ENCODE measurements around the gene ATCAY.
"Not testable (repeated sequence)": the region's sequence is repeated elsewhere in the genome, so short reads cannot be mapped to it uniquely, and the experiment has no call there.

Gene ATCAY

DNA sequence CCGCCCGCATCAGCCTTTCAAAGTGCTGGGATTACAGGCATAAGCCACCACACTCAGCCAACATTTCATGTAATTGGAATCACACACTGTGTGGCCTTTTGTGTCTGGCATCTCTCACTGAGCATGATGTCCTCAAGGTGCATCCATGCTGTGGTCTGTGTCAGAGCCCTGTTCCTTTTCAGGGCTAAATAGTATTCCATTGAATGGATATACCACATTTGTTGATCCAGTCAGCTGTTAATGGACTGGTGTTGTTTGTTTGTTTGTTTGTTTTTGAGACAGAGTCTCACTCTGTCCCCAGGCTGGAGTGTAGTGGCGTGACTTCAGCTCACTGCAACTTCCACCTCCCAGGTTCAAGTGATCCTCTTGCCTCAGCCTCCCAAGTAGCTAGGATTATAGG, 17.9 kb downstream of the ATCAY start:
- DNase-seq (ENCODE audit: low read depth in 2 of 3, low spot score in 2 of 3) = no peak

DNA sequence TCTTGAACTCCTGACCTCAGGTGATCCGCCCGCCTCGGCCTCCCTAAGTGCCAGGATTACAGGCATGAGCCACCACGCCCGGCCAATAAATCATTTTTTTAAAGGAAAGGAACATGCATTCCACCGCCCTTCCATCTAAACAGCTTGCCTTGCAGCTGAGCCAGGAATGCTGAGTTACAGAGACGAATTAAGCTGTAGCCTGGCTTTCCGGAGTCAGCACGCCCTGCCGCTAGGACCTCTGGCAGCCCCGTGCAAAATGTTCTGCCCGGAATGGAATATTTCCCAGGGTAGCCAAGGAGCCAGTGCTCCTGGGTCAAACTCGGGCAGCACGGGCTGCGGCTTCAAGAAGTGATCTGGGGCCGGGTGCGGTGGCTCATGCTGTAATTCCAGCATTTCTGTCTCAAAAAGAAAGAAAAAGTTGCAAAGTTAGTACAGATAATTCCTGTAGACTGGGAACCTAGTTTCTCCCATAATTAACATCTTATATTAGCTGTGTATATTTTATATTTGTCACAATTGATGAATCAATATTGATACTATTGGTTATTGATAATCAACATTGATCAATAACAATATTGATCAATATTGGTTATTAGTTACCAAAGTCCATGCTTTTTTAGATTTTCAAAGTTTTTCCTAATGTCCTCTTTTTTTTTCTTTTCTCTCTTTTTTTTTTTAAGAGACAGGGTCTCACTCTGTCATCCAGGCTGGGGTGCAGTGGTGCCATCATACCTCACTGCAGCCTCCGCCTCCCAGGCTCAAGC, 19.2 kb downstream of the ATCAY start:
- DNase-seq (ENCODE audit: low read depth in 2 of 3, low spot score in 2 of 3) = no peak

- DNase-seq (ENCODE audit: low read depth in 2 of 3, low spot score in 2 of 3) = no peak
These were observed 22.0 kb downstream of the ATCAY start for GRCh38 chr19:3902317-3902973.

GRCh38 chr19:3904233-3904632, 23.7 kb downstream of the ATCAY start:
- DNase-seq (ENCODE audit: low read depth in 2 of 3, low spot score in 2 of 3) = no peak

GRCh38 chr19:3907626-3908265, 27.3 kb downstream of the ATCAY start:
- DNase-seq (ENCODE audit: low read depth in 2 of 3, low spot score in 2 of 3) = no peak

DNA sequence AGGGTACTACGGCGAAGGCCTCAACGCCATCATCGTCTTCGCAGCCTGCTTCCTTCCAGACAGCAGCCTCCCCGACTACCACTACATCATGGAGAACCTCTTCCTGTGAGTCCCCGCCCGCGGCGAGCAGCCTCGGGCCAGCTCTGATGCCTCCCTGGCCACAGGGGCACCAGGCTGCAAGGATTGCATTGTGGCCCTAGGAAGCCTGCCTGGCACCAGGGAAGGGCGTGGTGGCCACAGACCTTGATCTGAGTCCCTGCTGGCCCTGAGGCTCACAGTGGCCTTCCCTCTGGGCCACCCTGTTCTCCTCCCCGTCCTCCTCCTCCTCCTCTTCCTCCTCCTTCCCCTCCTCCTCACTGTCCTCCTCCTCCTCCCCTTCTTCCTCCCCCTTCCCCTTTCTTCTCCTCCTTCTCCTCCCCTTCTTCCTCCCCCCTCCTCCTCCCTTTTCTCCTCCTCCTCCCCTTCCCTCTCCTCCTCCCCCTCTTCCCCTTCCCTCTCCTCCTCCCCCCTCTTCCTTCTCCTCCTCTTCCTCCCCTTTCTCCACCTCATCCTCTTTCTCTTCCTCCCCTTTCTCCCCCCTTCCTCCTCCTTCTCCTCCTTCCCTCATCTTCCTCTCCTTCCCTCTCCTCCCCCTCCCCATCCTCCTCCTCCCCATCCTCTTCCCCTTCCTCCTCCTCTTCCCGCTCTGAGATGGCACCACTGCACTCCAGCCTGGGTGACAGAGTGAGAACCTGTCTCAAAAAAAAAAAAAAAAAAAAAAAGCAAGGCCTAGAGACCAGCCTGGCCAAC, 28.0 kb downstream of the ATCAY start:
- no peak for DNase-seq (ENCODE audit: low read depth in 2 of 3, low spot score in 2 of 3)

DNA sequence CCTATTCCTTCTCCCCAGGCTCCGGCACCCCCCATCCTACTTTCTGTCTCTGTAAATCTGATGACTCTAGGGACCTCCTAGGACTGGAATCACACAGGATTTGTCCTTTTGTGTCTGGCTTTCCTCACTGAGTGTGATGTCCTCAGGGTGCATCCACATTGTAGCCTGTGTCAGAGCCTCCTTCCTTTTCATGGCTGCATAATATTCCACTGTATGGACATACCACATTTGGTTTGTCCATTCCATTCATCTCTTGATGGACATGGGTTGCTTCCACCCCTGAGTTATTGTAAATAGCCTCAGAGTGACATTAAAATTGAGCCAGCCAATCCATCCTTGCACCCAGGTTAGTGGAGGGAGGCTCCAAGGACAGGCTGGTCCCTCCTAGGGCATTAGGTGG, 29.6 kb downstream of the ATCAY start:
- no peak for DNase-seq (ENCODE audit: low read depth in 2 of 3, low spot score in 2 of 3)

DNA sequence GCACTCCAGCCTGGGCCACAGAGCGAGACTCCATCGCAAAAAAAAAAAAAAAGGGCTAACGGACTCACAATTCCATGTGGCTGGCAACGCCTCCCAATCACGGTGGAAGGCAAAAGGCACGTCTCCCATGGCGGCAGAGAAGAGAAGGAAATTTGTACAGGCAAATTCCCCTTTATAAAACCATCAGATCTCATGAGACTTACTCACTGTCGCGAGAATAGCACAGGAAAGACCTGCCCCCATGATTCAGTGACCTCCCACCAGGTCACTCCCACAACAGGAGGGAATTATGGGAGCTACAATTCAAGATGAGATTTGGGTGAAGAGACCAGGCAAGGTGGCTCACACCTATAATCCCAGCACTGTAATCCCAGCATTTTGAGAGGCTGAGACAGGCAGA, 33.7 kb downstream of the ATCAY start:
- DNase-seq (ENCODE audit: low read depth in 2 of 3, low spot score in 2 of 3) = no peak

GRCh38 chr19:3916033-3916432, 35.5 kb downstream of the ATCAY start:
- no peak for DNase-seq (ENCODE audit: low read depth in 2 of 3, low spot score in 2 of 3)

GRCh38 chr19:3919793-3920192, 39.3 kb downstream of the ATCAY start:
- DNase-seq (ENCODE audit: low read depth in 2 of 3, low spot score in 2 of 3) = no peak

DNA sequence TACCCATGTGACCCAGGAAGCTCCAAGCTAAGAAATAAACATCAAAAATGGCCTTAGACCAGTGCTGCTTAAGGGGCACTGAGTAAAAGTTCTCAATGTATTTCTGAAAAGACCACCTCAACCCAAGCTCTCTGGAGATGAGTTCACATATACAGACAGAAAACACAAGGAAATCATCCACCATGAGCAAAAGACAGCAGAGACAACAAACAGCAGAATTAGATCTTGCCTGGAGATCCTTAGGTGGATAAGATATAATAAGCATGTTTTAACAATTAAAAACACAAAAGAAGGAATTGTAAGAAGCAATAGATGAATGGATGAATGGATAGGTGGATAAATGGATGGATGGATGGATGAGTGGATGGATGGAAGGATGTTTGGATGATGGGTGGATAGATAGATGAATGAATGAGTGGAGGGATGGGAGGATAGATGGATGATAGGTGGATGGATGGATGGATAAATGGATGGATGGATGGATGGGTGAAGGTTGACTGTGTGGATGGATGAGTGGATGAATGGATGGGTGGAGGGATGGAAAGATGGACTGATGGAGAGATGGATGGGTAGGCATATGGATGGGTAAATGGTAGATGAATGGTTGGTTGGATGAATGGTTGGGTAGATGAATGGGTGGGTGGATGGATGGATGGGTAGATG, 42.7 kb downstream of the ATCAY start:
- DNase-seq (ENCODE audit: low read depth in 2 of 3, low spot score in 2 of 3) = no peak

DNA sequence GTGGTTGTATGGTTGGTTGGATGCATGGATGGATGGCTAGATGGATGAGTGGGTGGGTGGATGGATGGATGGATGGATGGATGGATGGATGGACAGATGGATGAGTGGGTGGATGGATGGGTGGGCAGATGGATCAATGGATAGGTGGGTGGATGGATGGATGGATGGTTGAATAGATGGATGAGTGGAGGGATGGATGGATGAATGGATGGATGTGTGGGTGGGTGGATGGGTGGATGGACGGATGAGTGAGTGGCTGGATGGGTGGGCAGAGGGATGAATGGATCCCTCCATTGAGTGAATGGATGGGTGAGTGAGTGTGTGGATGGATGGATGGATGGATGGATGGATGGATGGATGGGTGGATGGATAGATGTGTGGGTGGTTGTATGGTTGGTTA, 43.4 kb downstream of the ATCAY start:
- DNase-seq (ENCODE audit: low read depth in 2 of 3, low spot score in 2 of 3) = no peak

GRCh38 chr19:3931041-3931440, 50.6 kb downstream of the ATCAY start:
- no peak for DNase-seq (ENCODE audit: low read depth in 2 of 3, low spot score in 2 of 3)

DNA sequence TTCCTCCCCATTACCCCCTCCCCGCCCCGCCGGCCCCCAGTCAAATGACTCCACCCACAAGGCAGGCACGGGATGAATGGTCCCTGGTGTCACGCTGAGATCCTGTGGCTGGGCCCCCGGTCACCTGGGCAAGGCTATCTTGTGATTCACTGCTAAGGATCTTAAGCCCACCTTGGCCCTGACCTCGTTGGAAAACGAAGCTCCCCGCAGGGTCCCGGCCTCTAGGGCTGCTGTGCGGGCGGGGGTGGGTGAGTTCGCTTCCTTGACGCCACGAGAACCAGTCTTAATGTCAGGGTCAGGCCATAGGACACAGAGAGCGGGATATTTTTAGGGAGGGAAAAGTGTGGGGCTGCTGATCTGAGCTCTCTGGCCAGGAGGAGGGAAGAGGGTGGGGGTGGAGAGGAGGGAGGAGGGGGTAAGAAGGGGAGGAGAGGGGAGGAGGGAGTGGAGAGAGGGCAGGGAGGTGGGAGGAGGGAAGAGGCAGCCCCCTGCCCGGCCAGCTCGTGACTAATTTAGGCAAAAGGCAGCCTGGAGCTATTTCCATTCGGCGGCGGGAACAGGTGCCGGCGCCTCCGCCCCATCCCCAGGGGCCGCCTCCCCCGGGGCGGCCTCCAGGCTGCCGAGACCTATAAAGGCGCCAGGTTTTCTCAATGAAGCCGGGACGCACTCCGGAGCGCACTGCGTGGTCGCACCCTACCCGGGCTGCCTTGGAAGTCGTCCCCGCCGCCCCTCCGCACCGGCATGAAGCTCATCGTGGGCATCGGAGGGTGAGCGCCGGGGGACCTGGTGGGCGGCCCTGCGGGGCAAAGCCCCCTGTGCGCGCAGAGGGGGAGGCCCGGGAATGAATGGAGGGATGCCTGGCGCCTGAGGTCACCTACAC, 52.7 kb downstream of the ATCAY start, which contains the start of gene NMRK2:
Gene NMRK2 (plus strand): TSS at position 139 of the 880 bp plus-strand sequence. CDS start 603 bp downstream, at position 742.
- DNase-seq (ENCODE audit: low read depth in 2 of 3, low spot score in 2 of 3) = no peak

- DNase-seq (ENCODE audit: low read depth in 2 of 3, low spot score in 2 of 3) = no peak
These were observed 56.3 kb downstream of the ATCAY start for GRCh38 chr19:3936506-3937442.

DNA sequence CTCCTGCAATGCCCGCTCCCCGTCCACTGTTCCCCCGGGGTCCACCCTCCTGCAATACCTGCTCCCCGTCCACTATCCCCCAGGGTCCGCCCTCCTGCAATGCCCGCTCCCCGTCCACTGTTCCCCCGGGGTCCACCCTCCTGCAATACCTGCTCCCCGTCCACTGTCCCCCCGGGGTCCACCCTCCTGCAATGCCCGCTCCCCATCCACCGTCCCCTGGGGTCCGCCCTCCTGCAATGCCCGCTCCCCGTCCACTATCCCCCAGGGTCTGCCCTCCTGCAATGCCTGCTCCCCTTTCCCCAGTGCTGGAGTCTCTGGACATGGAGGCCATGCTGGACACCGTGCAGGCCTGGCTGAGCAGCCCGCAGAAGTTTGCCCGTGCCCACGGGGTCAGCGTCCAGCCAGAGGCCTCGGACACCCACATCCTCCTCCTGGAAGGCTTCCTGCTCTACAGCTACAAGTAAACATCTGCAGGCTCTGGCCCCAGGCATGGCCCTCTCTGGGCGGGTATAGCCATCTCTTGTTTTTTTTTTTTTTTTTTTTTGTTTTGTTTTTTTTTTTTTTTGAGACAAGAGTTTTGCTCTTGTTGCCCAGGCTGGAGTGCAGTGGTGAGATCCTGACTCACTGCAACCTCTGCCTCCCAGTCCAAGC, 57.9 kb downstream of the ATCAY start:
- DNase-seq (ENCODE audit: low read depth in 2 of 3, low spot score in 2 of 3) = not testable (repeated sequence)

- no peak for DNase-seq (ENCODE audit: low read depth in 2 of 3, low spot score in 2 of 3)
These were observed 62.4 kb downstream of the ATCAY start for GRCh38 chr19:3942790-3943409.

Data from activated CD8-positive, alpha-beta memory T cell treated with anti-CD3 and anti-CD28 coated beads for 48 hours (primary cell).